ENCODE data around the gene BABAM2.

The BABAM2 gene

GRCh38 chr2:28277466-28277865 is 386.9 kb downstream of the BABAM2 start:
- DNase-seq (ENCODE audit: low read depth in 2 of 2) = no peak

- no peak for DNase-seq (ENCODE audit: low read depth in 2 of 2)
Measured at GRCh38 chr2:28279371-28279770, 388.8 kb downstream of the BABAM2 start.

GRCh38 chr2:28280619-28281018 is 390.1 kb downstream of the BABAM2 start:
- no peak for DNase-seq (ENCODE audit: low read depth in 2 of 2)

- DNase-seq (ENCODE audit: low read depth in 2 of 2) = no peak
Measured at GRCh38 chr2:28281739-28282138, 391.2 kb downstream of the BABAM2 start.

- no peak for DNase-seq (ENCODE audit: low read depth in 2 of 2)
Measured at GRCh38 chr2:28282248-28282647, 391.7 kb downstream of the BABAM2 start.

- no peak for DNase-seq (ENCODE audit: low read depth in 2 of 2)
Measured at GRCh38 chr2:28282861-28283646, 392.5 kb downstream of the BABAM2 start.

GRCh38 chr2:28283861-28284260 is 393.3 kb downstream of the BABAM2 start:
- DNase-seq (ENCODE audit: low read depth in 2 of 2) = no peak

- DNase-seq (ENCODE audit: low read depth in 2 of 2) = no peak
Measured at GRCh38 chr2:28286678-28287077, 396.1 kb downstream of the BABAM2 start.

- DNase-seq (ENCODE audit: low read depth in 2 of 2) = no peak
Measured at GRCh38 chr2:28287256-28287915, 396.9 kb downstream of the BABAM2 start.

GRCh38 chr2:28288620-28289019 is 398.1 kb downstream of the BABAM2 start:
- no peak for DNase-seq (ENCODE audit: low read depth in 2 of 2)

- no peak for DNase-seq (ENCODE audit: low read depth in 2 of 2)
Measured at GRCh38 chr2:28291811-28292440, 401.4 kb downstream of the BABAM2 start.

- DNase-seq (ENCODE audit: low read depth in 2 of 2) = no peak
Measured at GRCh38 chr2:28292491-28292890, 402.0 kb downstream of the BABAM2 start.

GRCh38 chr2:28293416-28293815 is 402.9 kb downstream of the BABAM2 start:
- no peak for DNase-seq (ENCODE audit: low read depth in 2 of 2)

GRCh38 chr2:28294451-28294850 is 403.9 kb downstream of the BABAM2 start:
- DNase-seq (ENCODE audit: low read depth in 2 of 2) = no peak

GRCh38 chr2:28296243-28296642 is 405.7 kb downstream of the BABAM2 start:
- DNase-seq (ENCODE audit: low read depth in 2 of 2) = no peak

- no peak for DNase-seq (ENCODE audit: low read depth in 2 of 2)
Measured at GRCh38 chr2:28296904-28297303, 406.4 kb downstream of the BABAM2 start.

GRCh38 chr2:28297531-28297930 is 407.0 kb downstream of the BABAM2 start:
- DNase-seq (ENCODE audit: low read depth in 2 of 2) = no peak

GRCh38 chr2:28298406-28298805 is 407.9 kb downstream of the BABAM2 start:
- no peak for DNase-seq (ENCODE audit: low read depth in 2 of 2)

- DNase-seq (ENCODE audit: low read depth in 2 of 2) = no peak
Measured at GRCh38 chr2:28300485-28301341, 410.2 kb downstream of the BABAM2 start.

GRCh38 chr2:28305202-28305601 is 414.7 kb downstream of the BABAM2 start:
- DNase-seq (ENCODE audit: low read depth in 2 of 2) = no peak

- DNase-seq (ENCODE audit: low read depth in 2 of 2) = no peak
Measured at GRCh38 chr2:28310107-28310506, 419.6 kb downstream of the BABAM2 start.

- no peak for DNase-seq (ENCODE audit: low read depth in 2 of 2)
Measured at GRCh38 chr2:28311660-28312249, 421.2 kb downstream of the BABAM2 start.

Data from activated CD4-positive, alpha-beta T cell treated with anti-CD3 and anti-CD28 coated beads for 24 hours (primary cell).